GM11168 (cell line): Measurements from ENCODE around the gene ACSL5.

ENCODE experiments used
- in situ Hi-C: fragments of 300-500 bp; cut with MboI; formaldehyde crosslinking; loops from one replicate; pipeline ENCODE4 v1.12.0; 2022; ENCODE audit warnings: low sequenced_read_pairs; ENCODE audit not compliant: unreplicated experiment

Gene ACSL5, protein sequence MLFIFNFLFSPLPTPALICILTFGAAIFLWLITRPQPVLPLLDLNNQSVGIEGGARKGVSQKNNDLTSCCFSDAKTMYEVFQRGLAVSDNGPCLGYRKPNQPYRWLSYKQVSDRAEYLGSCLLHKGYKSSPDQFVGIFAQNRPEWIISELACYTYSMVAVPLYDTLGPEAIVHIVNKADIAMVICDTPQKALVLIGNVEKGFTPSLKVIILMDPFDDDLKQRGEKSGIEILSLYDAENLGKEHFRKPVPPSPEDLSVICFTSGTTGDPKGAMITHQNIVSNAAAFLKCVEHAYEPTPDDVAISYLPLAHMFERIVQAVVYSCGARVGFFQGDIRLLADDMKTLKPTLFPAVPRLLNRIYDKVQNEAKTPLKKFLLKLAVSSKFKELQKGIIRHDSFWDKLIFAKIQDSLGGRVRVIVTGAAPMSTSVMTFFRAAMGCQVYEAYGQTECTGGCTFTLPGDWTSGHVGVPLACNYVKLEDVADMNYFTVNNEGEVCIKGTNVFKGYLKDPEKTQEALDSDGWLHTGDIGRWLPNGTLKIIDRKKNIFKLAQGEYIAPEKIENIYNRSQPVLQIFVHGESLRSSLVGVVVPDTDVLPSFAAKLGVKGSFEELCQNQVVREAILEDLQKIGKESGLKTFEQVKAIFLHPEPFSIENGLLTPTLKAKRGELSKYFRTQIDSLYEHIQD

DNA sequence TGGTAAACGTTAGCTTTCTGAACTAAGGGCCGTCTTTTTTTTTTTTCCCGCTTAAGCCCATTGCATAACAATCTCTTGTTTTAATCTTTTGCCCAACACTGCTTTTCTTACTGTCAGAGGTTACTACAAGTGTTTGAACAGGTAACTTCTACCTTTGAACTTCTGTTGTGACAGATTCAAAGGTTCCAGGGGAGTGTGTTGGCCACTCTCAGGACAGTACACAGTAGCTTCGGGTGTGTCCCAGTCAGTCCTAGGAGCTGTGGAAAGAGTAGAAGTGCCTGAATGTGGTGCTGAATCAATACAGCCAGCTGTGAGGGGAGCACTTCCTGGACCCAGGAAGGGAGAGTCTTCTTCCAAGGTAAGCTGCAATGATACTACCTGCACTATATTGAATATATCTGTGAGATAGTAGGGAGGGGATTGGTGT lies at the start of gene ACSL5:
Gene ACSL5, plus strand, starts transcription at position 205 of the 427 bp plus-strand sequence. CDS start 20,831 bp downstream, outside the sequence.
- in situ Hi-C loops, result no loop called here

DNA sequence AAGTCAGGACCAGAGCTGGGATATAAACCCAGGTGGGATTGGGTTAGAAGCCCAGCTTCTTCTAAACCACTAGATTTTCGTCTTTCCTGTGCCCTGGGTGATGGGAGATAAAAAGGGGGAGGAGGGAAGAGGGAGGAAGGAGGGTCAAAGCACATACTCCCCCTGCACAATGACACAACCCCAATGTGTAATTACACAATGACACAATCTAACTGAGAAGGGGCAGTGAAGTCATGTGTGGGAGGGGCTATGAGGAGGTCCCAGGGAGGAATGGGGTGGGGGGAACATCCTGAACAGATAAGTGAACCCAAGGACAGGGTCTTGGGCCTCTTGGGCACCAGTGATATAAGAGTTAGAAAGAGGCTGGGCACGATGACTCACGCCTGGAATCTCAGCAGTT lies 46.2 kb upstream of the ACSL5 start:
- in situ Hi-C loops, result no loop called here

DNA sequence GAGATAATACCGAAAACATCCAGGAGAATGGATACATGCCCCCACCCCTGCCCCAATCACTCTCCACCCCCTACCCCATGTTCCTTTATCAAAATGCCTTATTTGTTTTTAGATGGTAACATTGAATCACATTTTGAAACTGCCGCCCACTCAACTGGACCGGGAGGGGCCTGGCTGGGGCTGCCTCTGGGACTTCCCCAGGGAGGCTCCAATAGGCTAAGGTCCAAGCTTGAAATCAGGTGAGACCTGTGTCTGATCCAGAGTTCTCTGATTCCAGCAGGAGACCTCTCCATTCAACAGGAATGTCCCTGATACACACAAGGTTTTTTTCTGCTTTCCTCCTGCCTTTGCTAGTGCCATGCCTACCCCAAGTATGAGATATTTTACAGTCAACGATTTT lies 43.8 kb upstream of the ACSL5 start:
- in situ Hi-C loops, result no loop called here

DNA sequence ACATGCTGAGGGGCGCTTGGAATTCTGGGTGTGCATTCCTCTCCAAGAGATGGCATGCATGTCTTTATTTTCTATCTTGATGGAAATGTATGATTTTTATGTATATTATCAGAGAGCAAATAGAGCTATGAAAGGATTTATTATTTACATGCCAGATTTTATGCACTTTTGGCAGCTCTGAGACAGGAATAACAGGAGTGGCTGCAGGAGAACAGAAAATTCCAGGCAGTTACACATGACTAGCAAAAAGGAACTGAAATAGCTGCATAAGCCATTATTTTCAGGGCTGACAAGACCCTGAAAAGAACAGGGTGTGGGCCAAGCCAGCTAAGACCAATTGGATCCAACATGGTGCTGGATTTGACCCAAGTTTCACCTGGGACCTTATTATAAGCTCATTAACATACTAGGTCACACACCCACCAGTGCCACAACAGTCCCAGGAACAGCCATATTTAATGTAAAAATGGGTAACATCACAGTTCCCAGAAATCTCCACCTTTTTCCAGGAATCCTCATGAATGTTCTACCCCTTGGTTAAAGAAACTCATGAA lies 43.2 kb upstream of the ACSL5 start:
- in situ Hi-C loops, result no loop called here

DNA sequence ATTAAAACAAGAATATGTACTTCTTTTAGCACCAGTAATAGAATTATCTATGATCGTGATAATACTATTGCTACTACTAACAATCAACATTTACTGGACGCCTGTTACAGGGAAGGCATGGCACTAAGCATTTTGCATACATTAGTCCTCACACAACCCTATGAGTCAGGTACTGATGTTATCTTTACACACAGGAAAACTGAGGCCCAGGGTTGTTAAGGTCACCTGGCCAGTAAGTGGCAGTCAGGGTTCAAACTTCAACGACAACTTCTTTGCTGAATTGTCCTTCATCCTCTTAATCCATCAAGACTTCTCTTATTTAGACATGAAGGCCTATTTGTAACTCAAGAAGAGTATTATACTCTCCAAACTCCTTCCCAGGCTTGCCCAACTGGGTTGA lies 41.9 kb upstream of the ACSL5 start:
- in situ Hi-C loops, result no loop called here

DNA sequence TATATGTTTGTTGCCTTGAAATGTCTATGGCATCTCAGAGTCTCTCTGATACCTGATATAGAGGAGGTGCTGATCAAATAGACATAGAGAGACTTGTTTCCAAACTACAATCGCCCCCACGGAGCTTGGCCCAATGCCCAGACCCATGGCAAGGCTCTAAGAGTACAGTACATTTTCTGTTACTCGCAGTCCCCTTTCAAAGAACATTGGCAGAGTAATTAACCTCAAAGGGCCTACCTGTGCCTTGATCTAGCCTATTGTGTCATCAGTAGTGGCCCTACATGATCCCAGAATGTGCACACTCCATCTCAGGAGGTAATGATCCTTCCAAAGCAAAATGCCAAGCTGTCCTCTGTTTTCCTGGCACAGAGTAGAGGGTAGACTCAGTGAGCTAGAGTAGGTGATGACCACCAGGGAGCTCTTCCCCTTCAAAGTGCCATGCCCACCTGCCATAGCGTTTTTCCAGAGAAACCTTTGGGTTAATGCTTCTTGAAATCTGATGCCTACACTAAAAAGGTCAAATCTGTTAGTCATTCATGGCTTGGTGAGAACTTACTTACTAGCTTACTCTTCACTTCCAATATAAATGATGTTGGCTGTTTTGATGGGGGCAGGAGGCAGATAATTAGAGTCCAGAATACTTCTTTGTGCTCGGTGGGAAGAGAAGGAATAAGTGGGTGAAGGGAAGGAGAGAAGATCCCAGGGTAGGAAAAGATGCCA lies 41.2 kb upstream of the ACSL5 start:
- in situ Hi-C loops, result no loop called here

DNA sequence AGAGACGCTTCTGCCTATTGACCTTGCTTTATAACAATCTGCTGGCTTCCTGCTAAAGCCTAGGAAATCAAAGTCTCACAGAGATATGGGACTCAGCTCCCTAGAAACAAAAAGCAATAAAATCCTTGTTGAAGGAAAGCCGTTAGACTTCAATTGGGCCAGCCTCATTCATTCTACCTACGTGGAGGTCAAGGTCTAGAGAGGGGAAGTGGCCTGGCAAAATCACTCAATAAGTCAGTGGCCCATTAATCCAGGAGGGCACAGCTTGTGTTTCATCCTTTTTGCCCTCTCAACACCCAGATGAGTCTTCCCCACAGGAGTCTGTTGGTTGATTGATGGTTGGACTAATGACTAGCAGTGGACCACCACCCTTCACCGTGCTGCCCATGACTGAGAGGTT lies 40.5 kb upstream of the ACSL5 start:
- in situ Hi-C loops, result no loop called here

DNA sequence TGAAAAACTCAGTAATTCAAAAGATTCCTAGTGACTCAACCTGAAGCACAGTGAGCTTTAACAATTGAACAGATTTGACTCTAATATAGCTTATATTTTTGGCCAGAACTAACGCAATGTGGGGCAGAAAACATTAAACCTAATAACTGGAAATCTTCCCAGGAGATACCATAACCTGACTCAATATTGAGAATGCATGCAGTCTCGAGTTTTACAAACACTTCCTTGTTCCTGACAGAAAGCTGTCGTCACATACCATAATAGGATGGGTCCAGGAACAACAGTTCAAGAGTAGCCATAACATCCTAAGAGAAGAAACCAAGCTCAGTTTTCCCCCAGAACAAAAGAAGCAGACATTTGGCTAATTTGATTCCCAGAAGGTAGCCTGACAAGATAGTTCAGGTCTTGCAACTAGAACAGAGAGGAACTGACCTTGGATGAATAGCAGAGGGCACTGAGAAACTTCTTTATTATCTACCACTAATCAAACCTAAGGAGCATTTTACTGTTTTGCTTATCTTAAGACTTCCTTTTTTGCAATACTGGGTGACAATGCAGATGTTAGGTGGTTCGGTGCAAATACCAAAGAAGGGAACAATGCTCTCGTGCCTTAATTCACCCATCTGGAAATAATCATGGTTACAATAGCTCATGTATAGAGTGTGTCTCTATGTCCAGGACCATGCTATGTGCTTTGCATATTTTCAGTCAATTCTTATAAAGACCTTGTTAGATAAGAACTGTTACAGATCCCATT lies 38.6 kb upstream of the ACSL5 start:
- in situ Hi-C loops, result no loop called here

DNA sequence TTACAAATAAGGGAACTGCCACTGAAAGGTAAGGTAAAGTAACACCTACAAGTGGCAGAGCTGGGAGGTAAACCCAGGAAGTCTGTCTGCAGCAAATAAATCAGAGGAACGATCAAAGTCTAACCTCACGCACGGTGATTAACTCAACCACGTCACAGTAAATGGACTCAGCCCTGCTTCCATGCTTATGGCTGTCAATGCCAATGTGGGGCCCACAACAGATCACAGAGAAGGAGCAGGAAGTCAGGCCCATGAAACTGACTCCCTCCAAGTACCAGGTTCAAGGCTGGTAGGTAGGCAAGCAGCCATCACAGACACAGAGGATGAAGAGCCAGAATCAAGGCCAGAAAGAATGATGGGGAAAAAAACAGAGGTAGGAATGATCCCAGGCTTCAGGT lies 38.0 kb upstream of the ACSL5 start:
- in situ Hi-C loops, result no loop called here

DNA sequence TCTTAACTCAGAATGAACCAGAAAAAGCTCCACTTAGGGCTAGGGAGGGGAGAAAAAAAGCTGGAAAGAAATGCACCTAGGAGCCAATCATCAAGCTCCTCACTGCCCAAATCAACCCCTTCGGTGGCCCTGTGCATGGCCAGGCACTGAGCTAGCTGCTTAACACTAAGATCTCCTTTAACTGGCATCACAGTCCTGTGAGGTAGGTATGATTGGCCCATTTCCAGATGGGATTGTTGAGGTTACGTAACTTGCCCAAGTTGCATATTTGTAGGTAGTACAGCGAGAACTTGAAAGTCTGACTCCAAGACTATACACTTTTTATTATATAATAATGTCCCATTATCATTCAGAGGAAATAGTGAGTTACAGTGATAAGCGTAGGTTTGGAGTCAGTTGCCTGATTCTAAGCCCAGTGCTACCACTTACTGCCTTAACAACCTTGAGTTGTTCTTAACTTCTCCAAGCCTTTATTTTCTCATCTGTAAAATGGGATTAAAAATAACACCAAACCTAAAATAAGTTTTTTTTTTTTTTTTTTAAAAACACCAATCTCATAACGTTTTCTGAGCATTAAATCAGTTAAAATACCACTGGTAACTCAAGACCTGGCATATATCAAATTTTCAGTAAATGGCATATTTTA lies 37.2 kb upstream of the ACSL5 start:
- in situ Hi-C loops, result no loop called here

DNA sequence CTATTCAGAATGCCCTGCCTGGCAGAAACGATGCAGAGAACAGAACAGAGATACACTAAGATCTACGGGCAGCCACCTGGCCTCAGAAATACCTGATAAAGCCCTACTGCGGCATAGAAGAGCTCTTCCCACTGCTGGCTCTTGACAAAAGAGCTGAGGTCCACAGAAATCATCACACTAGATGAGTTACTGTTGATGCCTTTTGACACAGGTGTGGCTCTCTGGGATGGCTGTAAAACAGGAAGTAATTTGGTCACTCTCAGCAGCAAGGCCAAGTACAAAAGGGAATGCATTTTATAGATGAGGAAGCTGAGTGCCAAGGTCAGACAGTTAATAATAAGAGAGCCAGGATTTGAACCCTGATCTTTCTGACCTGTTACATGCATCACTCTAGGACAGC lies 35.0 kb upstream of the ACSL5 start:
- in situ Hi-C loops, result no loop called here

DNA sequence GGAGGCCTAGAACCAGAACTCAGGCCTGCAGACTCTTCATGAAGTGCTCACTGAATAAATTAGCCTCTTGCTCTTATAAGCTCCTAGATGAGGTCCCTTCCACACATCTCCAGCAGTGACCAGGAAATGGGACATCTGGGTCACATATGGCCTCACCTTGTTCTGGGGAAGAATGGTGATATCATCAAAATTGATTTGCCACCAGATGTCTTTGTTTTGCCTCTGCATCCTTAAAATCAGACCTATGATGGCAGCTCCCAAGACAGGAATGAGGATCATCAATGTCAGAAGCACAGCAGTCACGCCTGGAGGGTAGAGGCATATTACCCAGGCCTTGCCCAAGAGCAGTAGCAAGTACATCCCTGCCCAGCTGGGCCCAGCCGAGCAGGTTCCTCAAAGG lies 33.3 kb upstream of the ACSL5 start:
- in situ Hi-C loops, result no loop called here

DNA sequence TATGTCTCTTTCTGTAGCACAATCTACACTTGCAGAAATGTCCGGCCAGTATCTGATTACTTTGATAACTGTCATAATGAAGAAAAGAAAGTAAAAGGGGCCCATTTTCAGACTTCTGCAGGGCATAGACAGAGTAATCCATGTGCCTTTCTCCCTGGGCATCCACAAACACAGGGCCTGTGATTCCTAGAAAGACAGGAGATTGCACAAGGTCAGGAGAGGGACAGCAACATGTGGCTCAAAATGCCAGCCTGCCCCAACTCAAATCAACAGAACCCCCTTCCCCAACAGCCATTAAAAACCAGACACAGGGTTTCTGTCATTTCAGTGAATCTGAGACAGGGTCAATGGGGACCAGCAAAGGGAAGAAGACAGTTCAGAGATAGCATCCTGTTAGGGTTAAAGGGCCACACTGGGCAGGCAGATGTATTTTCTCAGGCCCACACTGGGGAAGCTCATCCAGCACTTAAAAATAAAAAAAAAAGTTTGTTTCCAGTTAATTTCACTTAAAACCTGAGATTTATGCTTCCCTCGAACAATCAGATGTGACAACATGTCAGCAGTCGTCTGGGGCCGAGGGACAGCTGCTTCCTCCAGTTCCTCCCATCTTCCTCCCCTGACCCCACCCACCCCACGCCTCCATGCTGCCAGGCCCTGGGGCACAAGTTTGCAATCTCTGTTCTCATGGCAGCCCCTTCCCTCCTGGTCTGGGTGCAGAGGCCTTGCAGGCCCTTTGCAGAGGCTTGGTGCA lies 30.7 kb upstream of the ACSL5 start:
- in situ Hi-C loops, result no loop called here

DNA sequence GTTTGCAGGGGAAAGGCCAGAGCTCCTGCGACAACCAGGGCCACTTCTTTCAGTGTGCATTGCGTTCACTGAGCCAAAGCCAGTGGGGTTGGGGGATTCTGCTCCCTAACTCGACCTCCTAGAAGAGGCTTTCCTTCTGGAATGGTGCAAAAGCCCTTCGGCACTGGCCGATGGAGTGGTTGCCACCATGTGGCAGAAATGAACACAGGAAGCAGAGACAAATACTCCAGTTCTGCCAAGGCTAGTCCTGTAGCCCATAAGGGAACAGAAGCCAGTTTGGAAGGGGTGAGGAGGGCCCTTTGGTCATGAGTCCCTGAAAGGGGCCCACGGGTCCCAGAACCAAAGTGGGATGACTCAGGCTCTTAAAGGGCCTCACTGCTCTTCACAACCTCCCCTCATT lies 29.7 kb upstream of the ACSL5 start:
- in situ Hi-C loops, result no loop called here

DNA sequence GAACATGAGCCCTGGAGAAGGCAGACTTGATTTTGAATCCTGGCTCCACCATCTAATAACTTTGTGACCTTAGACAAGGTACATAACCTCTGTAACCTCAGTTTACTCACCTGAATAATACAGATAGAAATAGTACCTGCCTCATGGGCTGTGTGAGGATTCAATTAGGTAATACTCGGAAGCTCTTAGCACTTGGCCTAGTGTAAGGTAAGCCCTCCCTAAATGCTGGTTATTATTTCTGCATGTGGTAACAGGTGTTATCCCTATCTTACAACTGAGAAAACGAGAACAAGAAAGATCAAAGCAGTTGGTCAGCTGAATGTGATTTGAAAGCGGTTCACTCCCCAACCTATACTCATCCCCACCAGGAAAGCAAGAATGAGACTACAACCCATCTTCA lies 28.7 kb upstream of the ACSL5 start:
- in situ Hi-C loops, result no loop called here

DNA sequence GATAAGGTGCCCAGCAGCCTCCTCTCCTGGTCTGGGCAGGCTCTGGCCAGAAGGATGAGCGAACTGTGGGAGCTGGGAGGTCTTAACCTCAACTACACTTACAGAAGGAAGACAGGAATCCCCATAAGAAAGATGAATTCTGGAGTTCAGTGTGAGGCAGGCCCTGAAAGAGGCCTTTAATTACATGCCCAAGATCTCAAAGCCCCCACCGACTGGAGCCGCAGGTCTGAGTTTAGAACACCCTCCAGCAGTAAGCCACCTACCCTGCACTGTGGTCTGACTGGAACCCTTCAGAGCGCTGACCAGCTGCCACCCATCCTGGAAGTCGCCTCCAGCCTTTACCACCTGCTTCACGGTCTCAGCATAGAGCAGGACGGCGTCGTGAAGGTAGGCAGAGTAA lies 28.2 kb upstream of the ACSL5 start:
- in situ Hi-C loops, result no loop called here

DNA sequence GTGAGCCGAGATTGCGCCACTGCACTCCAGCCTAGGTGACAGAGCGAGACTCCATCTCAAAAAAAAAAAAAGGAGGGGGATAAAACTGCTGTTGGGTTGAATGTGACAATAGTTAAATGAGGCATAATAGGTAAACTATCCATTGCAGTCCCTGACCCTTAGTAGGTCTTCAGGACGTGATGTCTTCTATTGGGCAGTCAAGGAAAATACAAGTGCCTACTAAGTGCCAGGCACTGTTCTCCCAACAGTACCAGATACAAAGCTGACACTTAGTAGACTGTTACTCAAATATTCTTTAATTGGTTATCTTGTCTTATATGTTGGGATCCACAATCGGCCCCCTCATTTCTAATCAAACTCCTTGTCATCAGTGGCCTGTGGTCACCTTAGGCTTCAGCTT lies 27.1 kb upstream of the ACSL5 start:
- in situ Hi-C loops, result no loop called here

DNA sequence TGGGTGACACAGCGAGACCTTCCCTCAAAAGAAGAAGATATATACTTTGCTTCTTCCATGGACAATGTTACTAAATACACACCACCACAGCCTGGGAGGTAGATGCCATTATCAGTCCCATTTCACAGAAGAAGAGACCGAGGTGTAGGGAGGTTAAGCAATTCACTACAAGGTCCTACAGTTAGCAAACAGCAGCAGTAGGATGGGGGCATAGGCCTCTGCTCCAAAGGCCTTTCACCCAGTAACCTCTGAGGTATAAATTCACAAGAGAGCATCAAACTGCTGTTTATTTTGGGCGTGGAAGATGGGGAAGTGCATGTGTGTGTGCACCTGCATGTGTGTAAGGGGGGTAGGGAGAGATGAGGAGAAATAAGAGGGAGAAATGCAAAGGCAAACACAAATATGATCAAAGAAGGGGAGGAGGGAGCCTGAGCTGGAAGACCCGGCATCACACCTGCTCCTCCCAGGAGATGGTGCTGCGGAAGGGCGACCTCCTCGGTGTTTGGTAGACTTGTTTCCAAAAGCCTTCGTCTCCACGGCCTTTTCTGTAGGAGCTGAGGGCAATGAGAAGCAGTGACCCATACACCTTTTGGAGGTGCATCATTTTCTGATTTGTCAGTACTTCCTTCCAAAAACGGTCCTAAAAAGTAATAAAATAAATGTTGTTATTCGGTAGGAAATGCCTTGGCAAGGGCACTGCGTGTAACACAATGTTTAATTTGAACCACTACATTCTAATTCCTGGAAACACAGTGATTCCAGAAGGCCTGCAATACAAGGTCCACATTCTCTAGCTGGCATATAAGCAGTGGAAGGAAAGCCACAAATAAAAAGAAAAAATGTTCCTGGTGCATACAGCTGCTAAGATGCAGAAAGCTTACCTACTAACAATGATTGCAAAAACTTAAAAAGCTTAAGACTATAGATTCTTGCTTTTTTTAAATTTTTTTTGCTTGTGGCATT lies 25.9 kb upstream of the ACSL5 start:
- in situ Hi-C loops, result no loop called here
